Astrocyte of the cerebellum (primary cell): ENCODE results near the gene ASCL5.

ENCODE experiments used
- DNase-seq: peaks from one replicate; pipeline ENCODE4 v3.0.0-alpha.2; 2011; ENCODE audit warnings: low read depth
- H3K4me3 ChIP-seq: 2 replicates; pipeline ENCODE4 v1.5.1; 2011; ENCODE audit warnings: mild to moderate bottlenecking, low read depth, low read length, moderate library complexity
- in situ Hi-C: cut with HindIII; loops from 2 replicates; pipeline ENCODE4 v1.10.0; 2017; ENCODE audit warnings: low sequenced_read_pairs
- TF ChIP-seq, protein P1 (sequence below): IDR thresholded peaks from 2 replicates; pipeline ENCODE4 v1.5.1; 2012; ENCODE audit warnings: low read length, low read depth, moderate library complexity, mild to moderate bottlenecking; ENCODE audit errors: missing control alignments

The ASCL5 gene

DNA sequence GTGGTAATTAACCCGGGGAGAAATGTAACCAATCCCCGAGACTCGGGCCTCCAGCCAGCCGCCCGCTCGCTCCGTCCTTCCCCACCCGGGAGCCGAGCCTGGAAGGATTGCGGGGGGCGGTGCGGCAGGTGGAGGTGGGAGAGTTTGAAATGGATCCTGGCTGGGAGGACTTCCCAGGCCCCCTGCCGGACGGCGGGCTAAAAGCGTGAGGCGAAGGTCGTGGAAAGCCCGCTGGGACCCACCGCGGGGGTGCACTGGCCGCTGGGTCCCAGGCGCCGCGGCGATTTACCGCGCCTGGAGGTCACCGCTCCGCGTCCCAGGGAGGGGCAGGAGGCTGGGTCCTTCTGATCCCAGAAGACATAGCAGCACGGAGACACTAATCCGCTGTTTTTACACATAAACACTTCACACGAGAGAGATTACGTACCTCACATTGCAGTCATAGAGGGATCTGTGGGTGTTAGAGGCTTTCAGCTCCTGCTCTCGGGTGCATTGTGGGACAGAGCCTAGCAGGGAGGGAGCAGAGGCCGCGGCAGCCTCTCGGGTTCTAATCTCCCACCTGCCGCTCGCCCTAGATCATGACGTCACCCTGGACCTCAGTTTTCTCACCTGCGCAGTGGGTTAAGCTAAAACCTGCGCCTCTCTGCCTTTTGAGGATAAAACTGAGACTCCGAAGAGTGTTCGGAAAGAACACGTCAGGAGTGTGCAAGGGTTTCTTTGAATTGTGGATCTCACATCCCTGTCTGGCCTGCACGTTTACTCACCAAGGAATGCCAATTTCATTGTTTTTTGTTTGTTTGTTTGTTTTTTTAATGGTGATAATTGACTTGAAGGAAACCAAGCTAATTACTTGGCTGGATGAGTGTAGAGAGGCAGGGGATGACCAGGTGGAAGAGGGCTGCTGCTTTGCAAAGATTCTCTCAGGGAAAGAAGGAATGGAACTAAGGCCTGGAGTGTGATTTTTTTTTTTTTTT is 44.4 kb upstream of the ASCL5 start:
- in situ Hi-C loops, result no loop called here
- TF ChIP-seq, protein P1, sequence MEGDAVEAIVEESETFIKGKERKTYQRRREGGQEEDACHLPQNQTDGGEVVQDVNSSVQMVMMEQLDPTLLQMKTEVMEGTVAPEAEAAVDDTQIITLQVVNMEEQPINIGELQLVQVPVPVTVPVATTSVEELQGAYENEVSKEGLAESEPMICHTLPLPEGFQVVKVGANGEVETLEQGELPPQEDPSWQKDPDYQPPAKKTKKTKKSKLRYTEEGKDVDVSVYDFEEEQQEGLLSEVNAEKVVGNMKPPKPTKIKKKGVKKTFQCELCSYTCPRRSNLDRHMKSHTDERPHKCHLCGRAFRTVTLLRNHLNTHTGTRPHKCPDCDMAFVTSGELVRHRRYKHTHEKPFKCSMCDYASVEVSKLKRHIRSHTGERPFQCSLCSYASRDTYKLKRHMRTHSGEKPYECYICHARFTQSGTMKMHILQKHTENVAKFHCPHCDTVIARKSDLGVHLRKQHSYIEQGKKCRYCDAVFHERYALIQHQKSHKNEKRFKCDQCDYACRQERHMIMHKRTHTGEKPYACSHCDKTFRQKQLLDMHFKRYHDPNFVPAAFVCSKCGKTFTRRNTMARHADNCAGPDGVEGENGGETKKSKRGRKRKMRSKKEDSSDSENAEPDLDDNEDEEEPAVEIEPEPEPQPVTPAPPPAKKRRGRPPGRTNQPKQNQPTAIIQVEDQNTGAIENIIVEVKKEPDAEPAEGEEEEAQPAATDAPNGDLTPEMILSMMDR, result peak; percentile 43
- DNase-seq, result no peak
- peak overlapping the region; percentile 50 for H3K4me3 ChIP-seq

DNA sequence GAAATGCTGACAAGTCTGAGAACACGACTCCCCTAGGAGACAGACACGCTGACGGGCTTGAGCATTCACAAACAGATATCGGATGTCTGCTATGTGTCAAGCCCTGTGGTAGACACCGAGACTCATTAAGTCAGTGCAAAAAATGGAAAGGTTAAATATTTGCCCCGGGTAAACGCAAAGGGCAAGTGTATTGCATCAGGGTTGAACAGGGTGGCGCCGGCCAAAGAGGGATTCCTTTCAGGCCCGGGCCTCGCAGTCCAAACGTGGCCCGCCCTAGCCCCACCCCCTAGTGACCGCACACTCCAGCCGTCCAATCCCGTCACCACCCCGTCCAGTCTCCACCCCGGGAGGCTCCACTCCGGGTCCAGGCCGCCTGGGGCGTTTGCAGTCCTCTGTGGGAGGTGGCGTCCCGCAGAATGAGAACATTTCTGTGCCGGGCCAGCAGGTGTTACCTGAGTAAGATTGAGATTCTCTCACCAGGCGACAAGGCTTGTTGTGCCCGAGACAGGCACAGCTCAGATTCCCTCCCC is 43.6 kb upstream of the ASCL5 start:
- in situ Hi-C loops, result no loop called here
- DNase-seq, result no peak

DNA sequence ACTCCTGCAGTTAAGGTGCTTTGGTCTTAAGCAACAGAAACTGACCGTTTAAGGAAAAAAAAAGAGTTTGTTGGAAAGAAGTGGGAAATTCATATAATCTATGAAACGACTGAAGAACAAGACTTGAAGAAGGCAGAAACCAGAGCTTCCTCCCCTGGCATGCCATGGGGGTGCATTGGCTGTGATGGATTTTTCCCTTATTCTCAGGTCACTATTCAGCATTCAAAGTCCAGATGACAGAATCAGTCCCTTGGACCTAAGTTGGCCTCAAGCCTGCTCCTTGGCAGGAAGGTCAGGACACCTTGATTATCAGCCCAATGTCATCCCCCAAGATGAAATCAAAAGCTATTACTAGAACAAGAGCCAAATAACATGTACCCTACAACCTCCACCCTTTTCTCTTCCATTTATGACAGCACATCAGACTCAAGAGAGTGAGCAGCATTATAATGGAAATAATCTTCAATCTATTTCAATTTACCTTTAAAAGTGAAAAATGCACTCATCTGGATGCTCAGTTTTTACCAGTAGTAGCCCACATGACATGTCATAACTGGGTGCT is 43.1 kb upstream of the ASCL5 start:
- in situ Hi-C loops, result no loop called here
- peak overlapping the region; percentile 50 for H3K4me3 ChIP-seq
- no peak for DNase-seq
- TF ChIP-seq, protein P1, result no peak

More for the DNA sequence above, 43.6 kb upstream of the ASCL5 start:
- peak overlapping the region; percentile 50 for H3K4me3 ChIP-seq
- TF ChIP-seq, protein P1, result no peak

DNA sequence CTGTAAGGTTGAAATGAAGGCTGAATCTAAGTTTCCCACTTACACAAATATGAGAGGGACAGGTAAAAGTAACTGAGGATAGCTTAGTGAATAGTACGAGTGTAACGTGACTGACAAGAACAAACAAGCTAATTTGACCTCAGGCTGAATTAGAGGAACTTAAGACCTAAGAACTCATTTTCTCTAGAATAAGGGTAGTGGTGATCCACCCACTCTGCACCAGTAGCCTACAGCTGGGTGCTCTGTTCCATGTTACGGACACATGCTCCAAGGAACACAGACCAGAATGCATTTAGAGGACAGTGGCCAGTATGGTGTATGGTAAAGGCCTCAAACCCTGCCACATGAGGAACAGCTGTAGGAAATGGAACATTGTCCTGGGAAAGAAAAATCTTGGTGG is 42.2 kb upstream of the ASCL5 start:
- no peak for DNase-seq
- TF ChIP-seq, protein P1, result no peak
- H3K4me3 ChIP-seq, result no peak overlapping the region
- in situ Hi-C loops, result no loop called here

DNA sequence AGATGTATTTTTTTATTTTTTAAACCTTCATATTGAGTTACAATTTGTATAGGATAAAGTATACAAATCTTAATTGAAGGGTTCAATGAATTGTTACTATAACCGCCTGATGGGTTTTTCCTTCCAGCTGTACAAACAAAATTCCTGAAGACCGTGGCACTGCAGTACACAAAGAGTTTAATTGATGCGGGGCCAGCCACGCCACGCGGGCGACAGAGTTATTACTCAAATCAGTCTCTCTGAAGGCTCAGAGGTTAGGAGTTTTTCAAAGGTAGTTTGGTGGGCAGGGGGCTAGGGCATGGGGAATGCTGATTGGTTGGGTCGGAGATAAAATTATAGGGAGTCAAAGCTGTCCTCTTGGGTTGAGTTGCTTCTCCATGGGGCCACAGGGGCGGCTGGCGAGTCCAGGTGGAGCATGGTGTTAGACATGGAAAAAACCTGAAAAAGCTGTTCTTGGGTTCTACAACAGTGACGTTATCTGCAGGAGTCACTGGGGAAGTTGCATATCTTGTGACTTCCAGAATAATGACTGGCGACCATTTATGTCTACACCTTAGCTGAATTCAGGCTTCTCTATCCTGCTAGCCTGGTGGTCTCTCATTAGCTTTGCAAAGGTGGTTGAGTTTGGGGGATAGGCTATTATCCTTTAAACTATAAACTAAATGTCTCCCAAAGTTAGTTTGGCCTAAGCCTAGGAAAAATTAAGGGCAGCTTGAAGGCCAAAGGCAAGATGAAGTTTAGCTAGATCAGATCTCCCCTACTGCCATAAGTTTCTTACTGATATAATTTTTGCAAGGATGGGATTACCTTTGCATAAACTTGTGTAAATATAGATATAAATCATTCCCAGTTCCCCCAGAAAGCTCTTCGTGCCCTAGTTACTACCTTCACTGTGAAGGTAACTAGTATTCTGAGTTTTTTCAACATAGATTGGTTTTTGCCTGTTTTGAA is 40.3 kb upstream of the ASCL5 start:
- DNase-seq, result no peak
- TF ChIP-seq, protein P1, result no peak
- in situ Hi-C loops, result no loop called here
- H3K4me3 ChIP-seq, result no peak overlapping the region

DNA sequence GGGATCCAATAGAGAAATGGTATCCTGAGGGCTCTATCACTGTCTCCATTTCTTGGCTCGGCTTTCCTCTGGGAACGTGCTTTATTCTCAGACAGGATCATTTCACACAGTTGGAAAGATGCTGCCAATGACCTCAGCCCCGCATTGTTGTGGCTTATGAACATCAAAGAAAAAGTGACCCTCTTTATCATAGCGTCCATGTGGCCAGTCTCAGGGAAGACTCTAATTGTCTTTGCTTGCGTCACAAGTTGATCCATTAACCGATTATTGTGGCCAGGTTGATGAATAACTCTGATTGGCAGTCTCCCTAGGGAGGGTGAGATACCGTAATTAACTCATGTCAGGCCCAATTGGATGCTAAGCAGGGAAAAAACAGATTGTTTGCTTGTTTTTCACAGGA is 37.7 kb upstream of the ASCL5 start:
- in situ Hi-C loops, result no loop called here
- no peak for DNase-seq
- no peak overlapping the region for H3K4me3 ChIP-seq

More for the DNA sequence above, 37.7 kb upstream of the ASCL5 start:
- TF ChIP-seq, protein P1, result no peak
